Adrenal gland (tissue), 12 donors: ENCODE data around the gene PCSK4. TPM values are rescaled to one million over a fixed set of nuclear protein-coding genes. Genes with fewer than 3 reads are reported as not detected.
A peak's percentile ranks its signal among the peaks of the same experiment; 100 is the strongest.

Experiments
- DNase-seq, 7 donors: peaks; one replicate each; pipeline ENCODE4 v3.0.0-alpha.2; 2019 to 2020
- H3K27ac ChIP-seq, 5 donors: fragments of 200-600 bp; sonication (generic) in 4 of 5; 1 replicate in 3 of 5; 2 replicates in 2 of 5; pipeline versions ENCODE4 v1.5.1 to v1.8.0; 2016 to 2020; ENCODE audit warnings: mild to moderate bottlenecking in 1 of 5
- H3K27me3 ChIP-seq: fragments of 200-600 bp; 2 replicates; pipeline ENCODE4 v1.8.0; 2021
- H3K36me3 ChIP-seq, 2 donors: fragments of 200-600 bp; replicated peaks in 1 of 2; 1 replicate in 1 of 2; 2 replicates in 1 of 2; pipeline versions ENCODE4 v1.5.1 to v1.8.0; 2018 to 2022
- H3K4me1 ChIP-seq, 2 donors: fragments of 200-600 bp; replicated peaks in 1 of 2; 1 replicate in 1 of 2; 2 replicates in 1 of 2; pipeline versions ENCODE4 v1.5.1 to v1.8.0; 2018 to 2021
- H3K4me3 ChIP-seq, 4 donors: fragments of 200-600 bp; sonication (generic) in 3 of 4; one replicate each; pipeline ENCODE4 v1.5.1; 2016 to 2018
- H3K9me3 ChIP-seq, 3 donors: fragments of 200-600 bp; sonication (generic) in 1 of 3; replicated peaks in 1 of 3; 1 replicate in 2 of 3; 2 replicates in 1 of 3; pipeline versions ENCODE4 v1.5.1 to v1.8.0; 2016 to 2021
- POLR2A ChIP-seq, 2 donors: fragments of 450-650 bp; IDR thresholded peaks; one replicate each; pipeline ENCODE4 v1.6.1; 2017; ENCODE audit warnings: antibody characterized with exemption in 2 of 2, mild to moderate bottlenecking in 2 of 2, moderate library complexity in 1 of 2
- WGBS, 4 donors: extraction: QIAGEN DNeasy Blood & Tissue Kit in 2 of 4; methylation state at CpG; one replicate each; pipeline versions ENCODE4 v1.1.5 to v1.1.7; 2013 to 2017; 5-methylcytosine and 5-hydroxymethylcytosine counted together
- intact Hi-C, 2 donors: fragments of 100-400 bp; cut with DNase I; formaldehyde crosslinking; loops; one replicate each; pipeline versions ENCODE4 v1.14.1 to v1.15.0; 2022 to 2023
- polyA plus RNA-seq, 3 donors: library from polyadenylated mRNA; stranded (reverse); fragments of 200-250 nt in 2 of 3; fragments of 350-450 nt in 1 of 3; fragmentation: Illumina TruSeq in 1 of 3; extraction: RNeasy Lipid Tissue Mini Kit (QIAGEN cat#74804) in 1 of 3; gene quantifications; one replicate each; pipeline ENCODE4 v1.2.3, GENCODE V29; 2013 to 2014
- total RNA-seq, 9 donors: library from RNA; depleted of rRNA in 4 of 9; stranded (reverse); fragments of >200 nt in 4 of 9; fragments of 120-200 nt in 1 of 9; fragmentation: NEBNext Ultra II Directional in 1 of 9; extraction: Animal tissue kit (Norgen Biotek cat#: 25700) in 1 of 9; gene quantifications; one replicate each; pipeline versions ENCODE4 v1.1.0 to v1.2.4, GENCODE V29; 2013 to 2023
- TF ChIP-seq, protein P1 (sequence below), 6 experiments: fragments of 450-650 bp in 4 of 6; fragments of 200-600 bp in 2 of 6; sonication (generic) in 1 of 6; IDR thresholded peaks; 1 replicate in 5 of 6; 2 replicates in 1 of 6; pipeline versions ENCODE4 v1.5.1 to v1.8.0; 2016 to 2021; ENCODE audit warnings: antibody characterized with exemption in 6 of 6, mild to moderate bottlenecking in 2 of 6, moderate library complexity in 1 of 6
- donor health status: healthy with polysubstance abuse.
- donor health status: Bipolar disorder and iron deficiency.
- donor health status: DM: yes; HTN: yes; CAD: no.
- donor health status: DM: no; HTN: no; CAD: no.
- donor health status: DM: no; HTN: no; CAD: no.
- donor health status: DM: yes; HTN: yes; CAD: no.

Gene PCSK4
- total and polyA plus RNA-seq, 12 donors = 1.2 to 29.7 (median 4.8) TPM

DNA sequence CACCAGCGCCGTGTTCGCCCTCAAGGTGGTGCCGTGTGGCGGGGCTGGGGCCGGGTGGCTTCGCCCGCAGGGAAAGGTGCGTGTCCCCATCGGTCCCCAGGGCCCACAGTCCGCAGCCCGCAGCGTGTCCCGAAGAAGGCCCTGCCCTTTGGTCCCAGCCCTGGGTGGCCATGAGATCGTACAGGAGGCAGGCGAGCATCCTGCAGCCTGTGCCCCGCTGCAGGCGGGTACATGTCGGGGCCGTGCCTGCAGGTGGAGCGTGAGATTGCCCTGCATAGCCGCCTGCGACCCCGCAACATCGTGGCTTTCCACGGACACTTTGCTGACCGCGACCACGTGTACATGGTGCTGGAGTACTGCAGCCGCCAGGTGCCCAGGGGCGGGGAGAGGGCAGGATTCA, 35.2 kb upstream of the PCSK4 start:
- H3K9me3 ChIP-seq = no peaks in the 10 kb centered on the region
- TF ChIP-seq, protein P1, sequence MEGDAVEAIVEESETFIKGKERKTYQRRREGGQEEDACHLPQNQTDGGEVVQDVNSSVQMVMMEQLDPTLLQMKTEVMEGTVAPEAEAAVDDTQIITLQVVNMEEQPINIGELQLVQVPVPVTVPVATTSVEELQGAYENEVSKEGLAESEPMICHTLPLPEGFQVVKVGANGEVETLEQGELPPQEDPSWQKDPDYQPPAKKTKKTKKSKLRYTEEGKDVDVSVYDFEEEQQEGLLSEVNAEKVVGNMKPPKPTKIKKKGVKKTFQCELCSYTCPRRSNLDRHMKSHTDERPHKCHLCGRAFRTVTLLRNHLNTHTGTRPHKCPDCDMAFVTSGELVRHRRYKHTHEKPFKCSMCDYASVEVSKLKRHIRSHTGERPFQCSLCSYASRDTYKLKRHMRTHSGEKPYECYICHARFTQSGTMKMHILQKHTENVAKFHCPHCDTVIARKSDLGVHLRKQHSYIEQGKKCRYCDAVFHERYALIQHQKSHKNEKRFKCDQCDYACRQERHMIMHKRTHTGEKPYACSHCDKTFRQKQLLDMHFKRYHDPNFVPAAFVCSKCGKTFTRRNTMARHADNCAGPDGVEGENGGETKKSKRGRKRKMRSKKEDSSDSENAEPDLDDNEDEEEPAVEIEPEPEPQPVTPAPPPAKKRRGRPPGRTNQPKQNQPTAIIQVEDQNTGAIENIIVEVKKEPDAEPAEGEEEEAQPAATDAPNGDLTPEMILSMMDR (IDR thresholded peaks at IDR 0.05) = no peak
- no peak for TF ChIP-seq POLR2A (IDR thresholded peaks at IDR 0.05)
- no peaks in the 10 kb centered on the region for H3K4me1 ChIP-seq
- WGBS, 4 donors = 63 to 66% (median 63%) methylated on average over 9 to 31 of the region's 31 CpGs
- intact Hi-C loops = no loop called here
- no peak overlapping the region for H3K27ac ChIP-seq
- no peak for DNase-seq
- no peak overlapping the region for H3K4me3 ChIP-seq
- H3K36me3 ChIP-seq = no peaks in the 10 kb centered on the region
- H3K27me3 ChIP-seq = peaks cover 51% of the 10 kb centered on the region

DNA sequence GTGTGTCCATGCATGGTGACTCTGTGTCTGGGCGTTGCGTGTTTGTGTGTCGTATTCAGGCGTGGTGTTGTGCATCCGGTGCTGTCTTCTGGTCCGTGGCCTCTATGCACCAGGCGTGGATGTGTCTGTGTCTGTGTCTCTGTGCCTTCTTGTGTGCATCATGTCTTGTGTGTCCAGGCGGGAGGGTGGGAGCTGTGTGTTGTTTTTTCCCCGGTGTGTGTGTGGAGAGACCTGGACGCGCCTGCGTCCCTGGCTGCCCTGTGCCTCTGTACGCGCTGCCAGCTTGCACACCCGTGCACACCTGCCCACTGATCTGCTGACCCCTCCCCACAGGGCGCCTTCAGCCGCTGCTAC, 34.8 kb upstream of the PCSK4 start:
- H3K36me3 ChIP-seq = no peaks in the 10 kb centered on the region
- no peaks in the 10 kb centered on the region for H3K4me1 ChIP-seq
- H3K27ac ChIP-seq = no peak overlapping the region
- H3K9me3 ChIP-seq = no peaks in the 10 kb centered on the region
- TF ChIP-seq, protein P1 (IDR thresholded peaks at IDR 0.05) = no peak
- TF ChIP-seq POLR2A (IDR thresholded peaks at IDR 0.05) = no peak
- no peak for DNase-seq
- intact Hi-C loops = no loop called here
- WGBS, 4 donors = 61 to 84% (median 63%) methylated on average over 6 to 17 of the region's 17 CpGs
- H3K27me3 ChIP-seq = peaks cover 51% of the 10 kb centered on the region
- no peak overlapping the region for H3K4me3 ChIP-seq

DNA sequence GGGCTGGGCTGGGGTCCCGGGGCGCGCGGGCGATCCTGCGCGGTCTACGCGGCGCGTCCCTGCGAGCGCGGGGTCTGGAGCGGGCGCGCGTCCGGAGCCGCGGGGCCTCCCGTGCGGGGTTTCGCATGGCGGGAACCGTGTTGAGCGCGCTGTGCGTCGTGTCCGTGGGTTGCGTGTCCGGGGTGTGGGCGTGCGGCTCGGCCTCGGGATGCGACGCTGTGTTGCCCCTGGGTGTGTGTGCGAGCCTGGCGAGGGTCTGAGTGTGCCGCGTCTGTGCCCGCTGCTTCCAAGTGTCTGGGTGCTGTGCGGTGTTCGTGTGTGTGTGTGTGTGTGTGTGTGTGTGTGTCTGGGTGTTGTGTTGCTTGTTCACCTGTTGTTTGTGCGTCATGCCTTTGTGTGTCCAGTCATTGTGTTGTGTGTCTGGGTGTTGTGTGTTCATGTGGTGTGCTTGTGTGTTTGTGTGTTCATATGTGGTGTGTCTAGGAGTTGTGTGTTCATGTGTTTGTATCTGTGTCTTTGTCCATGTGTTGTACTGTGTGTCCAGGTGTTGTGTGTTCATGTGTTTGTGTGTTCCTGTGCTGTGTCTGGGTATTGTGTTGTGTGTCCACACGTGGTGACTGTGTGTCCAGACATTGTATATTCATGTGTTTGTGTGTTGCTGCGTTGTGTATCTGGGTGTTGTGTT, 34.3 kb upstream of the PCSK4 start:
- WGBS, 4 donors = 6 to 63% (median 29%) methylated on average over 2 to 49 of the region's 49 CpGs
- Histone ChIP-seq H3K36me3 (no peaks in the 10 kb centered on the region), H3K27ac (no peak overlapping the region), H3K4me3 (peak overlapping the region in 1 of 4 donors; percentile 23), H3K4me1 (no peaks in the 10 kb centered on the region), H3K27me3 (peaks cover 51% of the 10 kb centered on the region), H3K9me3 (no peaks in the 10 kb centered on the region)
- DNase-seq = no peak
- no peak for TF ChIP-seq POLR2A (IDR thresholded peaks at IDR 0.05)
- TF ChIP-seq, protein P1 (IDR thresholded peaks at IDR 0.05) = no peak
- intact Hi-C loops = no loop called here

DNA sequence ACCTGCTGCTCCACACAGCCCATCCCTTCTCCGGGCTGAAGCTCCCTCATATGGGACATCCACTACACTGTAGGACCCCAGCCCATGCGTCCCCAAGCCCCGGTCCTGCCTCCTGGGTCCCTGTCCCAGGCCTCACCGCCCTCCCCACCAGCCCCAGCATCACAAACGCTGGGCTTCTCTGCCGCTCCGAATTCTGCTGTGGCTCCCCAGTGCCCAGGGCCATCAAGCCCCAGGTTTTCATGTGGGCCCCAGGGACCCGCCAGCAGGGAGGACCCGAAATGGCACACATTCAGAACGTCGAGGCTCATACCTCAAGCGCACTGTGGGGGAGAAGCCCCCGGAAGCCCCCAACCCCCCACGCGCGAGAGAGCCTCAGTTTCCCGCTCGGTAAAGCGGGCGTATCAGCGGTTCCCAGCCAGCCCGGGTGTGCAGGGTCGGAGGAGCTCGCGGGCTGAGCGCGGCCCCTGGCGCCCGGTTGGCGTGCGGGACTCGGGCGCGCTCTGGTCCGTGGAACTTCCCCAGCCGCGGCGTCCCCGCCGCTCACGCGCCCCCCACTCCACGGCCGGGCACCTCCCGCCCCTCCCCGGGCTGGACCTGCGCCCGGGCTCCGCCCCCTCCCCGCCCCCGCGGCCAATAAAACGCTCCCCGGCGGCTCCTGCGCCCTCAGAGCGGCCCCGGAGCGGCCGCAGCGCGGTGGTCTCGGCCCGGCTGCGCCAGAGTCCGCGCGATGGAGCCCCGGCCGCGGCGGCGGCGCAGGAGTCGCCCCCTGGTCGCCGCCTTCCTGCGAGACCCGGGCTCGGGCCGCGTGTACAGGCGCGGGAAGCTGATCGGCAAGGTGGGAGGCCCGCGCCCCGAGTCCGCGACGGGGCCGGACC, 33.5 kb upstream of the PCSK4 start, which contains the start of gene PLK5:
TSS of gene PLK5 (plus strand) at position 666 of the 875 bp plus-strand sequence. CDS start 2,920 bp downstream, outside the sequence.
- H3K36me3 ChIP-seq = no peaks in the 10 kb centered on the region
- no peaks in the 10 kb centered on the region for H3K9me3 ChIP-seq
- no peak for TF ChIP-seq POLR2A (IDR thresholded peaks at IDR 0.05)
- TF ChIP-seq, protein P1 (IDR thresholded peaks at IDR 0.05) = no peak
- DNase-seq = no peak
- intact Hi-C loops = no loop called here
- H3K27me3 ChIP-seq = peaks cover 45% of the 10 kb centered on the region
- peak within 1 kb of the TSS in 1 of 4 donors; percentile 23 for H3K4me3 ChIP-seq
- no peak within 1 kb of the TSS for H3K27ac ChIP-seq
- 8 to 35% (median 12%) methylated on average over 19 to 92 of the region's 92 CpGs for WGBS, 4 donors
- no peaks in the 10 kb centered on the region for H3K4me1 ChIP-seq
